Kidney tubule cell (primary cell): ENCODE data around the gene C4A.
"Not testable (repeated sequence)": the region's sequence is repeated elsewhere in the genome, so short reads cannot be mapped to it uniquely, and the experiment has no call there.

Source experiments
- DNase-seq: peaks from one replicate; pipeline ENCODE4 v3.0.0-alpha.2; 2018; ENCODE audit warnings: low spot score

Gene C4A

GRCh38 chr6:32035283-32036013 lies 53.6 kb downstream of the C4A start:
- not testable (repeated sequence) for DNase-seq

- not testable (repeated sequence) for DNase-seq
Observed at GRCh38 chr6:32037136-32037535, 55.3 kb downstream of the C4A start.

- not testable (repeated sequence) for DNase-seq
Observed at GRCh38 chr6:32037598-32038524, 56.0 kb downstream of the C4A start, which contains the start of gene CYP21A2. Gene CYP21A2 (plus strand): TSS chr6:32038415. CDS start chr6:32038423, 8 bp downstream.

- not testable (repeated sequence) for DNase-seq
Observed at GRCh38 chr6:32038878-32039277, 57.0 kb downstream of the C4A start.

GRCh38 chr6:32039321-32040274 lies 57.7 kb downstream of the C4A start:
- not testable (repeated sequence) for DNase-seq

- DNase-seq = not testable (repeated sequence)
Observed at GRCh38 chr6:32040299-32041049, 58.6 kb downstream of the C4A start.

- not testable (repeated sequence) for DNase-seq
Observed at GRCh38 chr6:32041050-32041321, 59.1 kb downstream of the C4A start.

- DNase-seq = not testable (repeated sequence)
Observed at GRCh38 chr6:32041385-32041784, 59.5 kb downstream of the C4A start.

GRCh38 chr6:32042276-32042675 lies 60.4 kb downstream of the C4A start:
- DNase-seq = not testable (repeated sequence)

- not testable (repeated sequence) for DNase-seq
Observed at GRCh38 chr6:32043589-32044380, 61.9 kb downstream of the C4A start.

- DNase-seq = not testable (repeated sequence)
Observed at GRCh38 chr6:32044916-32045315, 63.1 kb downstream of the C4A start.

GRCh38 chr6:32045811-32046449 lies 64.1 kb downstream of the C4A start:
- no peak for DNase-seq

GRCh38 chr6:32046450-32047083 lies 64.7 kb downstream of the C4A start:
- DNase-seq = no peak

- peak; percentile 17 for DNase-seq
Observed at GRCh38 chr6:32047084-32047478, 65.2 kb downstream of the C4A start.

GRCh38 chr6:32047539-32047854 lies 65.6 kb downstream of the C4A start:
- DNase-seq = no peak

- peak; percentile 53 for DNase-seq
Observed at GRCh38 chr6:32047855-32048766, 66.3 kb downstream of the C4A start.

GRCh38 chr6:32049149-32049548 lies 67.3 kb downstream of the C4A start:
- not testable (repeated sequence) for DNase-seq

GRCh38 chr6:32049736-32050135 lies 67.9 kb downstream of the C4A start:
- DNase-seq = not testable (repeated sequence)
